ENCODE data around the gene OMA1.
"Not testable (repeated sequence)": the region's sequence is repeated elsewhere in the genome, so short reads cannot be mapped to it uniquely, and the experiment has no call there.

Gene OMA1

GRCh38 chr1:58573705-58574591, 27.4 kb upstream of the OMA1 start:
- peak; percentile 30 to 54 for DNase-seq

GRCh38 chr1:58573138-58573537, 26.6 kb upstream of the OMA1 start:
- no peak for DNase-seq

GRCh38 chr1:58572690-58573089, 26.2 kb upstream of the OMA1 start:
- DNase-seq, result no peak

GRCh38 chr1:58571616-58572015, 25.1 kb upstream of the OMA1 start:
- DNase-seq, result no peak

GRCh38 chr1:58570817-58571216, 24.3 kb upstream of the OMA1 start:
- DNase-seq, result no peak

- no peak for DNase-seq
Measured at GRCh38 chr1:58570094-58570493, 23.6 kb upstream of the OMA1 start.

- DNase-seq, result no peak
Measured at GRCh38 chr1:58568911-58569310, 22.4 kb upstream of the OMA1 start.

GRCh38 chr1:58568271-58568860, 21.8 kb upstream of the OMA1 start:
- no peak for DNase-seq

GRCh38 chr1:58566339-58566738, 19.8 kb upstream of the OMA1 start:
- no peak for DNase-seq

- DNase-seq, result not testable (repeated sequence)
Measured at GRCh38 chr1:58563715-58564114, 17.2 kb upstream of the OMA1 start.

- DNase-seq, result no peak
Measured at GRCh38 chr1:58561633-58562032, 15.1 kb upstream of the OMA1 start.

- no peak for DNase-seq
Measured at GRCh38 chr1:58555393-58555792, 8.9 kb upstream of the OMA1 start.

GRCh38 chr1:58551186-58552140, 4.9 kb upstream of the OMA1 start:
- DNase-seq, result no peak

- not testable (repeated sequence) for DNase-seq
Measured at GRCh38 chr1:58549291-58549690, 2.8 kb upstream of the OMA1 start.

- no peak for DNase-seq
Measured at GRCh38 chr1:58548371-58548770, 1.8 kb upstream of the OMA1 start.

GRCh38 chr1:58545591-58546519, 671 bp downstream of the OMA1 start:
- DNase-seq, result peak; percentile 78 to 80

GRCh38 chr1:58543260-58543659, 3.3 kb downstream of the OMA1 start:
- no peak for DNase-seq

GRCh38 chr1:58539553-58539952, 7.0 kb downstream of the OMA1 start:
- no peak for DNase-seq

- DNase-seq, result no peak
Measured at GRCh38 chr1:58538821-58539220, 7.7 kb downstream of the OMA1 start.

- not testable (repeated sequence) for DNase-seq
Measured at GRCh38 chr1:58531842-58532241, 14.7 kb downstream of the OMA1 start.

- no peak for DNase-seq
Measured at GRCh38 chr1:58529284-58529683, 17.2 kb downstream of the OMA1 start.

GRCh38 chr1:58528518-58528917, 18.0 kb downstream of the OMA1 start:
- no peak for DNase-seq
